Measurements from ENCODE around the gene GRK6. TPM values are rescaled to one million over a fixed set of nuclear protein-coding genes. Genes with fewer than 3 reads are reported as not detected.
A peak's percentile ranks its signal among the peaks of the same experiment; 100 is the strongest.

GRK6 gene
- total RNA-seq, 2 donors from 2014 or later, result 38.0 to 64.4 TPM

- Histone ChIP-seq H3K36me3 (peaks cover 20% of the 10 kb centered on the region), H3K4me3 (peak overlapping the region; percentile 5), H3K4me1 (peaks cover 4% of the 10 kb centered on the region), H3K9ac (ENCODE audit: low read depth in 2 of 2, low read length in 2 of 2) (peak overlapping the region; percentile 9 to 45), H3K9me3 (no peaks in the 10 kb centered on the region), H3K27me3 (no peaks in the 10 kb centered on the region), H3K27ac (peak overlapping the region; percentile 41)
- DNase-seq, result no peak
- TF ChIP-seq, protein P1, sequence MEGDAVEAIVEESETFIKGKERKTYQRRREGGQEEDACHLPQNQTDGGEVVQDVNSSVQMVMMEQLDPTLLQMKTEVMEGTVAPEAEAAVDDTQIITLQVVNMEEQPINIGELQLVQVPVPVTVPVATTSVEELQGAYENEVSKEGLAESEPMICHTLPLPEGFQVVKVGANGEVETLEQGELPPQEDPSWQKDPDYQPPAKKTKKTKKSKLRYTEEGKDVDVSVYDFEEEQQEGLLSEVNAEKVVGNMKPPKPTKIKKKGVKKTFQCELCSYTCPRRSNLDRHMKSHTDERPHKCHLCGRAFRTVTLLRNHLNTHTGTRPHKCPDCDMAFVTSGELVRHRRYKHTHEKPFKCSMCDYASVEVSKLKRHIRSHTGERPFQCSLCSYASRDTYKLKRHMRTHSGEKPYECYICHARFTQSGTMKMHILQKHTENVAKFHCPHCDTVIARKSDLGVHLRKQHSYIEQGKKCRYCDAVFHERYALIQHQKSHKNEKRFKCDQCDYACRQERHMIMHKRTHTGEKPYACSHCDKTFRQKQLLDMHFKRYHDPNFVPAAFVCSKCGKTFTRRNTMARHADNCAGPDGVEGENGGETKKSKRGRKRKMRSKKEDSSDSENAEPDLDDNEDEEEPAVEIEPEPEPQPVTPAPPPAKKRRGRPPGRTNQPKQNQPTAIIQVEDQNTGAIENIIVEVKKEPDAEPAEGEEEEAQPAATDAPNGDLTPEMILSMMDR (IDR thresholded peaks at IDR 0.05), result no peak
- intact Hi-C loops (cut with DNase I), result no loop called here
Measured at GRCh38 chr5:177431317-177432142, 5.1 kb downstream of the GRK6 start.

GRCh38 chr5:177432143-177432838 is 5.8 kb downstream of the GRK6 start:
- H3K27me3 ChIP-seq, result no peaks in the 10 kb centered on the region
- H3K9ac ChIP-seq (ENCODE audit: low read depth in 2 of 2, low read length in 2 of 2), result peak overlapping the region in 1 of 2 donors; percentile 27
- no peak for DNase-seq
- no peaks in the 10 kb centered on the region for H3K9me3 ChIP-seq
- H3K4me3 ChIP-seq, result no peak overlapping the region
- peaks cover 20% of the 10 kb centered on the region for H3K36me3 ChIP-seq
- peak overlapping the region; percentile 41 for H3K27ac ChIP-seq
- TF ChIP-seq, protein P1 (IDR thresholded peaks at IDR 0.05), result no peak
- intact Hi-C loops (cut with DNase I), result no loop called here
- peaks cover 4% of the 10 kb centered on the region for H3K4me1 ChIP-seq

- Histone ChIP-seq H3K27me3 (no peaks in the 10 kb centered on the region), H3K36me3 (peaks cover 20% of the 10 kb centered on the region), H3K4me1 (peaks cover 4% of the 10 kb centered on the region), H3K9ac (ENCODE audit: low read depth in 2 of 2, low read length in 2 of 2) (peak overlapping the region in 1 of 2 donors; percentile 27), H3K9me3 (no peaks in the 10 kb centered on the region), H3K4me3 (no peak overlapping the region), H3K27ac (no peak overlapping the region)
- TF ChIP-seq, protein P1 (IDR thresholded peaks at IDR 0.05), result no peak
- DNase-seq, result no peak
- intact Hi-C loops (cut with DNase I), result no loop called here
Measured at GRCh38 chr5:177432839-177433657, 6.6 kb downstream of the GRK6 start.

DNA sequence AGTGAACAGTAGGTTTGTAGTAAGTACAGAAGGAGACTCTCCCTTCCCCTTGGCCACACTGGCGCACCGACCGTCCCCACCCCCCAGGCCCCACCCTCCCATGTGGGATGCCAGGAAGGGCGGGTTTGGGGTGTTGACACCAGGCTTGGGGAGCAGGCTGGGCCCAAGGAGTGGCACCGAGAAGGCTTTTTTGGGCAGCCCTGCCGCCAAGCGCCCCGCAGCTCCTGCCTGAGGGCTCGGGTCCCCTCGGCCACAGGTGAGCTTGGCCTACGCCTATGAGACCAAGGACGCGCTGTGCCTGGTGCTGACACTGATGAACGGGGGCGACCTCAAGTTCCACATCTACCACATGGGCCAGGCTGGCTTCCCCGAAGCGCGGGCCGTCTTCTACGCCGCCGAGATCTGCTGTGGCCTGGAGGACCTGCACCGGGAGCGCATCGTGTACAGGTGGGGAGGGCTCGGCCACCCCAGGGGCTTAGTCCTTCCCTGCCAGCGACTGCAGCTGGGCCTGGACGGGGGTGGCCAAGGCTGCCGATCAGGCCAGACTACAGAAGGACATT is 7.3 kb downstream of the GRK6 start:
- no peak for DNase-seq
- TF ChIP-seq, protein P1 (IDR thresholded peaks at IDR 0.05), result no peak
- H3K36me3 ChIP-seq, result peaks cover 20% of the 10 kb centered on the region
- no peaks in the 10 kb centered on the region for H3K9me3 ChIP-seq
- H3K27ac ChIP-seq, result no peak overlapping the region
- H3K27me3 ChIP-seq, result no peaks in the 10 kb centered on the region
- intact Hi-C loops (cut with DNase I), result no loop called here
- H3K4me1 ChIP-seq, result peaks cover 4% of the 10 kb centered on the region
- no peak overlapping the region for H3K9ac ChIP-seq (ENCODE audit: low read depth in 2 of 2, low read length in 2 of 2)
- H3K4me3 ChIP-seq, result no peak overlapping the region

DNA sequence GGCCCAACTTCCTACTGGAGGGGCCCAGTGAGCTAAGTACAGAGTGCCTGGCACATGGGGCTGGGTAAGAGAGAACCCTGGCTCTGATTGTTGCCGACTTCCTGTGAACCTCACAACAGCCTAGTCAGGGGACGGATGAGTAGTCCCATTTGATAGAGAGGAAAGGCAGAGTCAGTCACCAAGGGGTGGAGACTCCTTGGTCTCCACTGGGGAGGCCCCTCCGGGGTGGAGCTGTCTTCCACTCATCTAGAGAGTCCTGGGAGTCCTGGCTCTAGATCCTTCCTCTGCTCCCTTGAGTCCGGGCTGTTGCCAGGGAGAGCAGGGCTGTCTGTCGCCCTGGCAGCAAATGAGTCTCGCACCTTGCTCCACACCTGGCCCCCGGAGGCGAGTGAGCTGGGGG is 8.0 kb downstream of the GRK6 start:
- no peaks in the 10 kb centered on the region for H3K27me3 ChIP-seq
- H3K9ac ChIP-seq (ENCODE audit: low read depth in 2 of 2, low read length in 2 of 2), result no peak overlapping the region
- no peaks in the 10 kb centered on the region for H3K9me3 ChIP-seq
- TF ChIP-seq, protein P1 (IDR thresholded peaks at IDR 0.05), result no peak
- no peak overlapping the region for H3K4me3 ChIP-seq
- DNase-seq, result no peak
- H3K4me1 ChIP-seq, result peaks cover 4% of the 10 kb centered on the region
- intact Hi-C loops (cut with DNase I), result no loop called here
- peaks cover 20% of the 10 kb centered on the region for H3K36me3 ChIP-seq
- no peak overlapping the region for H3K27ac ChIP-seq
